Measurements from ENCODE around the gene RAI1. TPM values are rescaled to one million over a fixed set of nuclear protein-coding genes. Genes with fewer than 3 reads are reported as not detected.

RAI1 gene
- total RNA-seq, 1 donor = 9.1 TPM

DNA sequence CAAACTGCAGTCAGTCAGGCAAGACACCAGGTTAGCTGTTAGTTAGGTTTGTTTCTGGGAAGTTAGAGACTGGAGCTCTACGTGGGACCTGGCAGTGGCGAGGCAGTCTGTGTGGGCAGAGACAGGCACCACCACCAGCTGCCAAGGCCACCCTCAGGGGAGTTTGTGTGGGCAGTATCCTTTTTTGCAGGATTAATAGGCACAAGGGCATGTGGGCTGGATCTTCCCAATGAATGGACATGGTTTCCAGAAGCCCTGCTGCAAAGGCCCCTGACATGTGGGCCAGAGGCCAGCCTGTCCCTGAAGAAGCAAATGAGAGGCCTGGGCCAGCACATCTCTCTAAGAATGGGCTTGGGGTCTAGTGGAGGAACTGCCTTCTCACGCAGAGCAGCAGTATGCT is 174.7 kb downstream of the RAI1 start:
- H3K4me3 ChIP-seq (ENCODE audit: low read depth, low read length) = no peak overlapping the region
- TF ChIP-seq, protein P1, sequence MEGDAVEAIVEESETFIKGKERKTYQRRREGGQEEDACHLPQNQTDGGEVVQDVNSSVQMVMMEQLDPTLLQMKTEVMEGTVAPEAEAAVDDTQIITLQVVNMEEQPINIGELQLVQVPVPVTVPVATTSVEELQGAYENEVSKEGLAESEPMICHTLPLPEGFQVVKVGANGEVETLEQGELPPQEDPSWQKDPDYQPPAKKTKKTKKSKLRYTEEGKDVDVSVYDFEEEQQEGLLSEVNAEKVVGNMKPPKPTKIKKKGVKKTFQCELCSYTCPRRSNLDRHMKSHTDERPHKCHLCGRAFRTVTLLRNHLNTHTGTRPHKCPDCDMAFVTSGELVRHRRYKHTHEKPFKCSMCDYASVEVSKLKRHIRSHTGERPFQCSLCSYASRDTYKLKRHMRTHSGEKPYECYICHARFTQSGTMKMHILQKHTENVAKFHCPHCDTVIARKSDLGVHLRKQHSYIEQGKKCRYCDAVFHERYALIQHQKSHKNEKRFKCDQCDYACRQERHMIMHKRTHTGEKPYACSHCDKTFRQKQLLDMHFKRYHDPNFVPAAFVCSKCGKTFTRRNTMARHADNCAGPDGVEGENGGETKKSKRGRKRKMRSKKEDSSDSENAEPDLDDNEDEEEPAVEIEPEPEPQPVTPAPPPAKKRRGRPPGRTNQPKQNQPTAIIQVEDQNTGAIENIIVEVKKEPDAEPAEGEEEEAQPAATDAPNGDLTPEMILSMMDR (IDR thresholded peaks at IDR 0.05; ENCODE audit: insufficient read depth, low read length) = no peak
- DNase-seq (ENCODE audit: low read depth) = no peak

- H3K4me3 ChIP-seq (ENCODE audit: low read depth, low read length) = no peak overlapping the region
- TF ChIP-seq, protein P1 (IDR thresholded peaks at IDR 0.05; ENCODE audit: insufficient read depth, low read length) = no peak
- no peak for DNase-seq (ENCODE audit: low read depth)
Measured at GRCh38 chr17:17856386-17856785, 175.1 kb downstream of the RAI1 start.

- H3K4me3 ChIP-seq (ENCODE audit: low read depth, low read length) = no peak overlapping the region
- TF ChIP-seq, protein P1 (IDR thresholded peaks at IDR 0.05; ENCODE audit: insufficient read depth, low read length) = no peak
- DNase-seq (ENCODE audit: low read depth) = no peak
Measured at GRCh38 chr17:17857496-17857895, 176.2 kb downstream of the RAI1 start.

GRCh38 chr17:17859909-17860765 is 178.9 kb downstream of the RAI1 start:
- TF ChIP-seq, protein P1 (IDR thresholded peaks at IDR 0.05; ENCODE audit: insufficient read depth, low read length) = peak; percentile 98
- DNase-seq (ENCODE audit: low read depth) = peak; percentile 62
- no peak overlapping the region for H3K4me3 ChIP-seq (ENCODE audit: low read depth, low read length)

DNA sequence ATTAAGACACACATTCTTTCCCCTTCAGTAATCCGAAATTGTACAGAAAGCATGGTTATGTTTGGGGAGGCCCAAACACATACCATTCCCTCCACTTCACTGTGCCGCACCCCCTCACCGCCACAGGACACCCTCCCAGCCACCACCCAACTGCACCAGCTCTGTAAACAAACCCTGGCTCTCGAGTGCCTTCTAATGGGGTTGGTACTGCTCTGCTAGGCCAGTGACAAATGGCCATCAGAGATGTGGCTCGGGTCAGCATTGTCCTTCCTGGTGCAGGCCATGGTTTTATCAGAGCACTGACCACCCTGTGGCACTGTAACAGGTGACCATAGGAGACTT is 179.5 kb downstream of the RAI1 start:
- DNase-seq (ENCODE audit: low read depth) = no peak
- TF ChIP-seq, protein P1 (IDR thresholded peaks at IDR 0.05; ENCODE audit: insufficient read depth, low read length) = no peak
- no peak overlapping the region for H3K4me3 ChIP-seq (ENCODE audit: low read depth, low read length)

Small RNA genes within 50 kb of the gene (small RNA-seq; reads per million reads assigned to genes)
- gene MIR33B (17.2 reads per million, percentile 95 among the genes with 10 or more reads in this experiment), gene MIR6777 (0.51 reads per million), gene RF02177 (not detected), gene RF02178 (not detected)

Other genes starting within 250 kb of the RAI1 start
- 2.1 and 10.9 TPM in 2 replicates for gene MED9, start 204.5 kb upstream of the RAI1 start, total RNA-seq (ENCODE audit: low replicate concordance)
- gene RASD1, start 185.1 kb upstream of the RAI1 start, total RNA-seq (ENCODE audit: low replicate concordance) = 0.36 TPM in 1 of 2 replicates, not detected in the other
- gene PEMT, start 89.8 kb upstream of the RAI1 start, total RNA-seq (ENCODE audit: low replicate concordance) = 9.0 and 28.4 TPM in 2 replicates
- 48.7 and 82.1 TPM in 2 replicates for gene SREBF1, start 155.5 kb downstream of the RAI1 start, total RNA-seq (ENCODE audit: low replicate concordance)

Measured in fibroblast of the aortic adventitia (primary cell).